Right ventricle myocardium superior (tissue), 1 donor: ENCODE data around the gene DNAAF3. TPM values are rescaled to one million over a fixed set of nuclear protein-coding genes. Genes with fewer than 3 reads are reported as not detected.
A peak's percentile ranks its signal among the peaks of the same experiment; 100 is the strongest.
"Not testable (repeated sequence)": the region's sequence is repeated elsewhere in the genome, so short reads cannot be mapped to it uniquely, and the experiment has no call there.

ENCODE experiments used
- ATAC-seq: fragments of 200-7000 bp; cut with Tn5 transposase; one replicate; pipeline ENCODE4 v1.9.1; 2020; ENCODE audit warnings: mild to moderate bottlenecking; ENCODE audit not compliant: poor library complexity
- DNase-seq: peaks from one replicate; pipeline ENCODE4 v3.0.0-alpha.2; 2020
- intact Hi-C: fragments of 100-400 bp; cut with DNase I; formaldehyde crosslinking; loops from one replicate; pipeline ENCODE4 v1.11.2; 2022
- total RNA-seq: library from RNA; stranded (reverse); fragmentation: NEBNext Ultra II Directional; extraction: Animal tissue kit (Norgen Biotek cat#: 25700); gene quantifications from one replicate; pipeline ENCODE4 v1.2.1, GENCODE V29; 2021
- donor health status: DM: no; HTN: yes; CAD: no; lungs with severe emphysema.

DNAAF3 gene
- total RNA-seq, 1 donor from 2014 or later = 0.59 TPM

DNA sequence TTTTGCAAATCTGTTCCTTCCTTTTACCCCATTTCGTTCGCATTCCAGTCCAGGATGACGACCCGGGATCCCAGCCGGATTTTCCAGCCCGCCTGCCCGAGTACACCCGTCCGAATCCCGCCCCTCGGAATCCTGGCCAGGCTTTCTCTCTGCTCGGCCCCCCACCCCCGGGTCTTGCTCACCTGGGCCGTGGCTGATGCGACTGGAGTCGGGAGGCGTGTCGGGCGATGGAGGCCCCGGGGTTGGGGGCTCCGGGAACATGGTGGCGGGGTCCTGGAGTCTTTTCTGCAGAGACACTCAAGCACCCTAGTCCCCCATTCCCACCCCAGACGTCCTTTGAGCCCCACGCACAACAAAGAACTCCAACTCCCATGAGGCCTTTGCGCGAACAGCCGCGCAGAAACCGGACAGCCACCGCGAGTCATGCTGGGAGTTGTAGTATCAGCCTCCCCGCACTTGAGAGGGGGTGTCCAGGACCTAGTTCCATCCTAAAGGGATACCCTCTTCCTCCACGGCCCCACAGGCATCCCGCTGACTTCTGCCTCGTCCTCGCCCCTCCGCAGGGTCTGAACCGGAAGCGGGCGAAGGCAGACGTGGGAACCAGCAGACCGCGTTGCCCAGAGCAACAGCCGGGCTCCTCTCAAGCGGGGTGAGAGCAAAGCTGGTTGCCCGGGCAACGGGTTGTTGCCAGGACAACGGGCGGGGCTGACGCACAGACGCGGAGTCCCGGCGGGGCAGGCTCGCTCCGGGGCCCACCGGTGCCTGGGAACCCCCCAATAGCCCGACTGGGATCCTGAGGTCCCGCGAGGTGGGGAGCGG is 12.6 kb upstream of the DNAAF3 start:
- ATAC-seq (peak; percentile 79), DNase-seq (peak; percentile 76)
- intact Hi-C loops = no loop called here

DNA sequence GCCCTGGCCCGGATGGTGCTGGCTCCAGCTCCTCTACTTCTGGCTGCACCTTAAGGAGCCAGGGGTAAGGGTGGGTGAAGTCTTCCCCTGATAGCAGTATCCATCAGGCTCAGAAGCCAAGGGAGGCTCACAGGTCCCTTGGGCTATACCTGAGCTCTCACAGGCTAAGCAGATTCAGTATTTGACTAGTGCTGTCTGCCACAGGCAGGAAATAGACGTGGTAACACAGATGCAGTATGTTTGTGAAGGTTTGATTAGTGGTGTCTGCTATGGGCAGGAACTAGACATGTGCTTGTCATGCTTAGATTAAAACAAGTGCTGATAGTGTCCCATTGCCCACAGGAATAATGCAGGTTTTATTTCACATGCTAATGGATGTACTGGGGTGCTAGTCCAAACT is 9.7 kb upstream of the DNAAF3 start:
- DNase-seq (no peak), ATAC-seq (no peak)
- intact Hi-C loops = no loop called here

DNA sequence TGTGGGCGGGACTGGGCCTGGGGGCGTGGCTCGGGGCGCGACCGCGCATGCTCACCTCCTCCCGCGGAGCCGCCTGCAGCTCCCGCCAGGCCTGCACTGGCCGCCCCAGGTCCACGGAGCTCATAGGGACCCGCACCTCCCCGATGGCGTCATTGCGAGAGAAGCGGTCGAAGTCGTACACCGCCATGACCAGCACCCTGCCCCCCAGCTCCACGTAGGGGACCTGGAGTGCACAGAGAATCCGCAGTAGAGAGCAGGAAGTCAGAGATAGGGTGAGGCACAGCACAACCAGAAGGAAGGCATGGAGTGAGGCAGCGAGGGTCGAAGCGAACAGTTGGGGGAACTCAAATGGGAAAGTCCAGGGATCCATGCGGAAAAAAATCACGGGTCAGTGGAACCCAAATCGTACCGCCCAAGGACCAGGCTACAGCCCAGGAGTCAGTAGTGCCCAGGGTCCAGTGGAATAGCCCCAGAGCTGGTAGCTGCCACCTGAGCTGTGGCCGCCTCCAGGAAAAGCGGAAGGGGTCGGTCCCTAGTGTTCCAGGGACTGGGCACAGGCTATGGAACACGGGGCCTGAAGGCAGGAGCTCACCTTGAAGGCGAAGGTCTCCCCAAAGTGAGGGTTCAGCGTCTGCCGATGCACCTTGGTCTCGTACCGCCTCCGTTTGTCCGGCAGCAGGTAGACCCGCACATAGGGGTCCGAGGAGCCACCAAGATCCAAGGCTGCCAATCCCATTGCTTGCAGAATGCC is 8.9 kb upstream of the DNAAF3 start:
- no peak for ATAC-seq
- DNase-seq = no peak
- intact Hi-C loops = no loop called here

DNA sequence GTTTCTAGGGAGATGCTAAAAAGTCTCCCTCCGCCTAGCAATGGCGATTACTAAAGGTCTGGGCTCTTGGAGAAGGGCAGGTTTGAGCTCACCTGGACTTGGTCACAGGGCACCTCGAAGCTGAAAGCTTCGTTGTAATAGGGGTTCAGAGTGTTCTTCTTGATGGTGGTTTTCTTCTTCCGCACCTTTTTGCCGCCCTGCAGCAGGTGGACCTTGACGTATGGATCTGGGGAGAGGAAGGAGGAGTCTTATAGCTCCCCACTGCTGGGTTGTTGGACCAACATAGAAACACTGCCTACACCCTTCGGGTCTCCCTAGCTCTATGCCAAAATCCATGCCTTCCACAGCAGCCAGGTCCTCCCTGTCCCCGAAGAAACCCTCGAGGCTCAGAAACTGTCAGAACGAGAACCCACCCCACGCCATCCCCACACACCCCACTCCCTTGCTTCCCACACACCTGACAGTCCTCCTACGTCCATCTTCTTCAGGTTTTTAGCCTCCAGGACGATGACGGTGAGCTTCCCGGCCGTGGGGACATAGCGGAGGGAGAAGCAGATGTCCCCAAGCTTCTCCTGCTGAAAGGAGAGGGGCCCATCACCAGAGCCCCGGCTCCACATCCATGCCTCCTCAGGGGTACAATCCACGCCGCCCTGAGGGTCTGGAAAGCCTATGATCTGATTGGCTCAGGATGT is 8.2 kb upstream of the DNAAF3 start:
- intact Hi-C loops = no loop called here
- DNase-seq = no peak

DNA sequence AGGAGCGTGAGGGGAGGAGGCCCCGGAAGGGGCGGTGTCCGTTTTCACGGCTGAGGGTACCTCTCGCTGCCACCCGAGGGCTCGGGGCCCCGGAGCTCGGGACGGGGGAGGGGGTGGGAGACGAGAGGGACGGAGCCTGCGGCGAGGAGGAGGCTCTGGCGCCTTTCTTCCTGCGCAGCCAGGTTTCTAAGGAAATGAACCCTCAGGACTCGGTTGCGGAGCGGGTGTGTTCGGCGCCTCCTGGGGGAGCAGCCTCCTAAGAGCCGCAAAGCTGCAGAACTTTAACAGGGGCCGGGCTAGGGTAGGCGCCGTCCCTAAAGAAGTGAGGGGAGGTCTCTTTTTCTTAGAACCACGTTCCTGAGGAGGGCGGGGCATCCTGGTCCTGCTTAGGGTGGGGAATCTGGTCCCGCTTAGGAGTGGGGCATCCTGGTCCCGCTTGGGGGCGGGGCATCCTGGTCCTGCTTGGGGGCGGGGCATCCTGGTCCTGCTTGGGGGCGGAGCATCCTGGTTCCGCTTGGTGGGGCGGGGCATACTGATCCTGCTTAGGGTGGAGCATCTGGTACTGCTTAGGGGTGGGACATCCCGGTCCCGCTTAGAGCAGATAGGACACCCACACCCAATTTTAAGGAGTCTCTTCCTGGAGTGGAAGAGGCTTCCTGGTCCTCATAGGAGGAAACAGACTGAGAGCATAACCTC is 7.4 kb upstream of the DNAAF3 start:
- DNase-seq (peak; percentile 75), ATAC-seq (peak; percentile 72)
- intact Hi-C loops = no loop called here

More for the DNA sequence above, 8.2 kb upstream of the DNAAF3 start:
- no peak for ATAC-seq

DNA sequence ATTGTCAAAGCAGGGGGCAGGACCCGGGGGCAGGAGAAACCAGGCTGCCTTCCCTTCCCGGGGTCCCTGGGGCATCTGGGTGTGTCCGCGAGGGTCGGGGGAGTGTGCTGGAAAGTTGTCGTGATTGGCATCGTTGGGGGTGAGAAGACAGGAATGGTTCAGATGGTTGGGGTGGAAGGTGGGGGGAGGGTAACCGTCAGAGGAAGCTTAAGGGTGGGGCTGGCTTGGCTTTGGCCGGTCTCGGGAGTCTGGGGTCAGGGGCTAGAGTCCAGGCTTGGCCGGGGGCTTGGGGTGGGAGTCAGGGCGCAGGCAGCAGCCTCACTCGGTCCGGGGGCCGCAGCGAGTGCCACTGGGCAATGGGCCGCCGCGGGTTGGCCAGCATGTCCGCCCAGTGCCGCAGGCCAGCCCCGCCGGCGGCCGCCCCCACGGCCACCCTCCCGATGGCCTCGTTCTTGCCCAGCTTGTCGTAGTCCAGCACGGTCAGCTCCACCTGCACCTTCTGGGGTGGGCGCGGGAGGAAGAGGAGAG is 6.8 kb upstream of the DNAAF3 start:
- DNase-seq (no peak), ATAC-seq (peak; percentile 25)
- intact Hi-C loops = no loop called here

DNA sequence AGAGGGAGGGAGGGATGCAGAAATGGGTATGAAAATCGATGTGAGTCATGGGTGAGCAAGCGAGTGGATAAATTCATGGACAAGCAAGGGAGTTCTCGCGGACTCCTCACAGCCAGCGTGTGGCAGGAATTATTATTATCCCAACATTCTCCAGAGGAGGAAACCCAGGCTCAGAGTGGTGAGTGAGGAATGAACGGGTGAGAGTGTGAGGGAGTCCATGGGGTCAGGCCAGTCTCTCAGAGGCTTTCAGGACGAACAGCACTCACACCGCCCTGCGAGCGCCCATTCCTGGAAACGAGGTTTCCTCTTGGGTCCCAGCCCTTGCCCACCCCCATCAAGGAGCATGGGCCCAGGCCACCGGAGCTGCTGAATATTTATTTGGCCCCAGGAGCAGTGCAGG is 6.3 kb upstream of the DNAAF3 start:
- DNase-seq (no peak), ATAC-seq (no peak)
- intact Hi-C loops = no loop called here

DNA sequence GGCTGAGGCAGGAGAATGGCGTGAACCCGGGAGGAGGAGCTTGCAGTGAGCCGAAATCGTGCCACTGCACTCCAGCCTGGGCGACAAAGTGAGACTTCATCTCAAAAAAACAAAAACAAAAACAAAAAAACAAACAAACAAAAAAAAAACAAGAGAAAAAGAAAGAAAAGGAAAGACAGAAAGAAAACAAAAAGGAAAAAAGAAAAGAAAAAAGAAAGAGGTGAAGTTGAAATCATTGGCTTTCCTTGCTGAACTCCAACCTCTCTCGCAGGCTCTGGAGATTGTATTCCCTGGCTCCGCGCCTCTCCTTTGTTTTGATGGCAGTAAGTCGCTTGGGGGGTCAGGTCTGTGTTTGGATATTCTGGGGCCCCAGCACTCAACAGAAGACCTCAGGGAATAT is 5.9 kb upstream of the DNAAF3 start:
- intact Hi-C loops, ATAC-seq, DNase-seq: not testable (repeated sequence)

DNA sequence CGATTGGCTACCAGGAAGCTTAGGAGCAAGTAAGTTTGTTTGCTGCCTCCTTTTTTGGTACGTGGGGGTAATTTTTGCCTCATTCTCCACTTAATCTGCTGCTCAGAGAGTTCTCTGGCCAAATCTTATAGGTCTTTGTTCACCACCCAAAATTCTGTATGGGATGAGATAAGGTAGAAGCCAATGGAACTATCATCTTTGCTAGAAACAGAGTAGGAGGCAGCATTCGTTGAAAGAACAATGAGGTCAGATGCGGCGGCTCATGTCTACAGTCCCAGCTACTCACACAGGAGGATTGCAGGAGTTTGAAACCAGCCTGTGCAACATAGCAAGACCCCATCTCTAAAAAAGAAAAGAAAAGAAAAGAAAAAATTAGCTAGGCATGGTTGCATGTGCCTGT is 5.0 kb upstream of the DNAAF3 start:
- no peak for ATAC-seq
- intact Hi-C loops = no loop called here
- no peak for DNase-seq

DNA sequence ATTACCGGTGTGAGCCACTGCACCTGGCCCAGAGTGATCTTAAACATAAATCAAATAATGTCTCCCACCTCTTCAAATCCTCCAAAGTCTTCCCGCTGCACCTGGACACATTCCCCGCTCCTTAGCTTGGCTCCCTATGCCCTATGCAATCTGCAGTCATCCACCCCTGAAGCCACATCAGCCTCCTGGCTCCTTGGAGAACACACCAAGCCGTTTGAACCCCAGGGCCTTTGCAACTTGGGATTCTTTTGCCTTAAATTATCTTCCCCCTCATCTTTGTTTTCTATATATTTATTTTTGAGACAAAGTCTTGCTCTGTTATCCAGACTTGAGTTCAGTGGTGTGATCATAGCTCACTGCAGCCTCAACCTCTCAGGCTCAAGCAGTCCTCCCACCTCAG is 2.7 kb upstream of the DNAAF3 start:
- no peak for ATAC-seq
- DNase-seq = no peak
- intact Hi-C loops = no loop called here

DNA sequence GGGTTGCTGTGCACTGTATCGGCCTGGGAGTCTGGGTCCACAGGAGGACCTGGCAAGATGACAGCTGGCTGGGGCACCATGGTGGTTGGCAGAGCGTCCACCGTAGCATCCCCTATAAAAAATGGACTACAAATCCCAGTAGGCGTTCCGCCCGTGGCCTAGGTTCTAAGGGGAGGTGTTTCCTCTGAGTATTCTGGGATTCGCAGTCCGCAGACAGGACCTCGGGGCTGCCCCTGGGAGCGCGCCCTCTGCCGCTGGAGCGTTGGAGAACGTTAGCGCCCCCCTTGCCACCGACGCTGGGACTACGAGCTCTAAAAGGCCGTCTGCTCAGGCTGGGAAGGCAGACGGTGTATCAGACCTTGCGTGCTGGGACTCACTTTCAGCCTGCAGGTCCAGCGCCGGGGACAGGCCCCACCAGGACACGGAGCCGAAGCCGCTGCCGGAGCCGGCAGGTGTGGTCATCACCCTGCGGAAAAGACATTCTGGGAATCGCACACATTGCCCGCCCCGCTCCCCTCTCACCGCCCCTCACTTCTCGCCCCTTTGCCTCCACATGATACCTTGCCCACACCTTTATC is 372 bp downstream of the DNAAF3 start:
- DNase-seq (peak; percentile 56), ATAC-seq (peak; percentile 83)
- intact Hi-C loops = no loop called here

DNA sequence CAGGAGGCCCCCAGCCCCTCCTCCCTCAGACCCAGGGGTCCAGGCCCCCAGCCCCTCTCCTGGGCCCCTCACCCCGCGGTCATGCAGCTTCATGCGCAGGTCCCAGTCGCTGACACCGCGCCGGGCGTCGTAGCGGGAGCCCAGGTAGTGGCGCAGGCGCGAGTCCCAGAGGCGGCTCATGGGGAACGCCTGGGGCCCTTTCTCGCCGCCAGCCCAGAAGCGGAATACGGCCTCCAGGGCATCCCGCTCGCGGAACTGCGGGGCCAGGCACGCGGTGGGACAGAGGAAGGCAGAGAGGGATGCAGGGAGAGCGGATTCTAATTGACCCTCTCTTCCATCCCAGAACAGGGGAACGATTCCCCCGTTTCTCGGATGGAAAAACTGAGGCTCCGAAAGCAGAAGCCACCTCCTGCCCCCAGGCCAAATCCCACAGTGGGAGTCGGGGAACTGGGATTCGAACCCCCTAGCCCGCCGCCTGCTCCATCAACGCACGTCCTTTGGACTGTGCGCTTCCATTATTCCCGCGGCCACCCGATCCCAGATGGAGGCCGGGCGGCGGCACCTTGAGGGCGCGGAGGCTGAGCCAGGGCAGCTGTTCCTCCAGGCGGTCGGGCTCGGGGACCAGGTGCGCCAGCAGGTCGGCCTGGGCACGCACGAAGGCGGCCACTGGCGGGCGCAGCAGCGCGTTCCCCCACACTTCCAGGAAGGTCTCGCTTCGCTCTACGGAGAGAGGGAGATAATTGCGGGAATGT is 4.7 kb downstream of the DNAAF3 start:
- ATAC-seq (no peak), DNase-seq (no peak)
- intact Hi-C loops = no loop called here

DNA sequence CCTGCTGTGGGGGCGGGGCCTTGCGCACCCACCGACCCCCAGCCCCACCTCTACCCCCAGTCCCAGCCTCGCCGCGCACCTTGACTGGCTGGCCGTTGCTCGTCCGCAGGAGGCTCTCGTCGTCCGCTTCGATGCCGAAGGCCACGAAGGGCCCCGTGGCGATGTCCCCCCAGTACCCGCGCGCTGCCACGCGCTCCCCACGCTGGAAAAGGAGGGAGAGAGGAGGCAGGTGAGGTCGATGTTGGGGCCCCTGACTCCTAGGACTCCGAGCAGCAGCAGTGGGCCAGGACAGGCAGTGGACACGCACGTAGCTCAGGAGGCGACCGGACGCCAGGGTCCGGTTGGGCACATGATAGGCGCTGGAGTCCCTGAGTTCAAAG is 5.4 kb downstream of the DNAAF3 start:
- ATAC-seq (no peak), DNase-seq (no peak)
- intact Hi-C loops = no loop called here

DNA sequence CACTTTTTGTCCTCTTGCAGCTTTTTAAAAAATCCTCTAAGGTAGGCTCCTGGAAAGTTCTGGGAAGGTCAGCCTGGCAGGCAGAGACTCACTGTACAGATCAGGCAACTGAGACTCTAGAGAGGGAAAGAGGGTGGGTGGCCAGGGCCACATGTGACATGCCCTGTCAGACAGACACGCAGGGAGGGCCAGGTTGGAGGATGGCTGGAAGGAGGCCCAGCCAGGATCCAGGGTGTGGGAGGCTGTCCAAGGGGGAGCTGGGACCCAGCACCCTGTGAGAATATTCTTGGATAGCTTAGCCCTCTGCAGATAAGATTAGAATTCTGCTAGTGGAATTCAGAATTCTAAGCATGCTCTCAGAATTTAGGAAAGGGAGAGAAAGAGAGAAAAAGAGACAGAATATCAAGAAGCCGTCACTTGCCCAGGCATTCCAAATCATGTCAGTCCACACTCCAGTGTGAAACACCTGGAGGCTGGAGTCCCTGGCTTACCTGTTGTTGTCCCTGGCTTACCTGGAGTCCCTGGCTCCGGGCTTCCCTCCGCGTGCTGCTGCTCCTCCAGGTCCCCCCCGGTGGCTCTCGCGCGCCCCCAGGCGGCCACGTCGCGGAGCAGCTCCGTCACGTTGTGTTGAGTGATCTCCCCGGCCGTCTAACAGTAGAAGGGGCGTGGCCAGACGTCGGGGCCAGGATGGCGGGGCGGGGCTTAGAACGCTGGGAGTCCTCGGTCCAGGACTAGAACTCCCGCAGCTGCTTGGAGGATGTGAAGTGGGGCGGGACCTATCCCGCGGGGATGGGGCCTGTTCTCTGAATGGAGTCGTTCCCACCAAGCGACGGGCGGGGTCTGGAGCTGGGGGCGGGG is 6.1 kb downstream of the DNAAF3 start:
- intact Hi-C loops = no loop called here
- peak; percentile 91 for DNase-seq

DNA sequence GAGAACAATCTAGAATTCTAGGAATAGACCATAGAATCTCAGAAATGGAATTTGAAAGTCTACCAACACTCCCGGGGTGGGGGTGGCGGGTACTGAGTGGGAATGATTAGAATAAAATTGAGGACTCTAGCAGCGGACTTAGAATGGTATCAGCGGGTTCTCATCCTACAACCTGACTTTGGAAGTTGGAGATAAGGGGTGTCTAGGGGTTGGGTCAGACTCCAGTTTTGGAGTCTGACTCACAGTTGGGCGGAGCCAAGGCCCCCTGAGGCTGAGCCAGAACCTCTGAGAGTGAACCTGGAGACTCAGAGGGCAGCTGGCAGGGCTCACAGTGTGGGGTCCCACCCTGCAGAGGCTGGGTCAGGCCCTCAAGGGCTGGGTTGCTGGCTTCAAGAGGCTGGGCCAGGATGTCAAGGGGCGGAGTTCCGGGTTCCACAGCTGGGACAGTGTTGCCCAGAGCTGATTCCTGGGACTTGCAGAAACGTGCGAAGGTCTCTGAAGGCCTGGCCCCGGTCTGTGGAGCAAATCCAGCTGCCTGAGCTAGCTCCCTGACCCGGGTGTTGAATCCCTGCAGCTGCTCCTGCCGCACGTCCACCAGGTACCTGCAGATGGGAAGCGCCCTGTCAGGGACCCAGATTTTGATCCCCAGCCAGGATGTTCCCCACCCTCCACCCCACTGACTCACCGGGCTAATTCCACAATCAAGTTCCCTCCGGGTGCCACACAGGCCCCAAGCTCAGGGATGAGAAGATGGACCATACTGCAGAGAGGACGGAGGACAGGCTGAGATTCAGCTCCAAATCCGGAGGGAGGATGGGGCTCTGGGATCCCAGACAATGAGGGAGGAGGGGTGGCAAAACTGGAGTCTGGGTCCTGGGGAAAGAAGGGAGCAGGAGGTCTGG is 7.3 kb downstream of the DNAAF3 start:
- DNase-seq (peak; percentile 90), ATAC-seq (peak; percentile 63)
- intact Hi-C loops = no loop called here

More for the DNA sequence above, 6.1 kb downstream of the DNAAF3 start:
- peak; percentile 67 for ATAC-seq

DNA sequence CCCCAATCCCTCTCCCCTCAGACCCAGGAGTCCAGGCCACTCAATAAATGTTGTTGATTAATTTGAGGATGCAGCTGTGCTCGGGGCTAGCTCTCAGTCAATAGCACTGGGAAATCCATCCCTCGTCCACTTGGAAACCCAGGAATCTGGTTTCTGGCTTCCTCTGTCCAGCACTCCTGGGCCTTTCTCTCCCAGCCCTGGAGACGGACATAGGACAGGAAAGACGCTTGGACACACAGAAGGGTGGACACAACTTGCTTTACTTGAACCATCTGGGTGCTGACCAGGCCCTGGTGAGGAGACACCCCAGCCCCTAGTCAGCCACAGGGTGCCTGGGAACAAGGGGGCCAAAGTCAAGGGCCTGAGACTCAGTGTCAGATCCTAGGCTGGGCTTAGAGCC is 8.0 kb downstream of the DNAAF3 start:
- DNase-seq (no peak), ATAC-seq (peak; percentile 0)
- intact Hi-C loops = no loop called here
